NCI-H460 (cell line): ENCODE measurements around the gene IL22. TPM values are rescaled to one million over a fixed set of nuclear protein-coding genes. Genes with fewer than 3 reads are reported as not detected.
A peak's percentile ranks its signal among the peaks of the same experiment; 100 is the strongest.

Source experiments
- DNase-seq: peaks from one replicate; pipeline ENCODE4 v3.0.0-alpha.2; 2016; ENCODE audit warnings: low read depth; ENCODE audit errors: extremely low read depth
- total RNA-seq: library from RNA; depleted of rRNA; stranded (reverse); fragments of >200 nt; shearing (Covaris generic); gene quantifications from 2 replicates; pipeline ENCODE4 v1.2.3, GENCODE V29; 2014

IL22 gene
- total RNA-seq, 1 experiment from 2014 or later, result not detected

DNA sequence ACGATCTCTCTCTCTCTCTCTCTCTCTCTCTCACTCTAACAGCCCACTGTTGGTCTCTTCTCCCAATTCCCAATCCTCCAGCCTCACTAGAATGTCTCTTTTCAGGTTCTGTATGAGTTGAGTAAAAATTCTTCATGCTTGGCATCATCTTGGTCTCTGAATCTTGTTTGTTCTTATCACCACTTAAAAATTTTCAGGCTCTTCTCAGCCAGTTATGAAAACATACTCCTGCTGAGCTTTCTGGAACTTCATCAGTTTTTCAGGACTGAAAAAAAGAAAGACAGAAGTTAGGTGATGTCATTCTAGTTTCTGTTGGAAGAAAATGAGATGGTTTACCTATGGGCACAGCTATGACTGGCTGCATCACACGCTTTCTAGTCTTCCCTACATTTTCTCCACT, 11.5 kb upstream of the IL22 start:
- no peak for DNase-seq

DNA sequence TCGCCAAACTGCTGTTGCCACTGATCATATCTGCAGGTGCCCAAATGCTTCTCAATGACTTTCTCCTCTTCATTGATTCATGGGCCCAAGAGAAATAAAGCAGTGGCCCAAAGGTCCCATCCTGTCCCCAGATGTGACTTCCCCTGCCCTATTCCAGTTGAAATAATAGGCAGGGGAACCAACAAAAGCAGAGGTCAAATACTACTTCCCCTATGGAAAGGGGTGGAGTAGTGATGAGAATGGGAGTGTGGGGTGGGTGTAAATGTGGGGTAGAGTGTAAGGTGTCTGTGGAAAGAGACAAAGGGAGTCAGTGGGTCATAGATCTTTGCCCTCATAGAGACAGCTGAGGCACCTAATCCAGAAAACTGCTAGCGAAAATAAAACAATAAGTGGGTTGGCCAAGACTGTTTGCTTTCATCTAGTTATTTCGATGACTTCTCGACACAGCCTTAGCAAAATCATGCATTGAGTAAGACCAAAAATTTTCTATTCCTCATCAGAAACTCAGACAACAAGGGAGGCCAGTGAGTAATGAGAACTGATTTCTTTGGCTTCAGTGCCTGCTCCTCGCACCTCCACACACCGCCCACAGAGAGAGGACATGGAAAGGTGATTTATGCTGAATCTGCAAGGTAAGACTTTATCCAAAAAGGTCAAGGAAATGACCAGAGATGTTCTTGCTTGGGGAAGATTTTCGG, 10.9 kb upstream of the IL22 start:
- no peak for DNase-seq

DNA sequence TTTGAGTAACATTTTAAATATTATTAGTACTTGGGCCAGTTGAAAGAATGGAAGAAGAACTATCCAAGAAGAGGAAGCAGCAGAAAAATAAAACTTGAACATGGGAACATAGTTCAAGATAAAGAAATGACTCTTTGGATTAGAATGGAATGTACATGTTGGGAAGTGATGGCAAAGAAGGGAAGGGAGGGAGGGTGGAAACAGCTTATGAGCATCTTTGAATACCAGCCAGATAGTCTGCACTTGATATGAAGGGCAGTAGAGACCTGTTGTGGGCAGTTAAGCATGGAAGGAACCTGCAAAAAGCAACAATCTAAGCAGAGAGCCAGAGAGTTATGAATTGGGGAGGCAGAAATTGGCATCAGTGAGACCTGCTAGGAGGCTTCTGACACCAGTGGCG, 10.0 kb upstream of the IL22 start:
- no peak for DNase-seq

DNA sequence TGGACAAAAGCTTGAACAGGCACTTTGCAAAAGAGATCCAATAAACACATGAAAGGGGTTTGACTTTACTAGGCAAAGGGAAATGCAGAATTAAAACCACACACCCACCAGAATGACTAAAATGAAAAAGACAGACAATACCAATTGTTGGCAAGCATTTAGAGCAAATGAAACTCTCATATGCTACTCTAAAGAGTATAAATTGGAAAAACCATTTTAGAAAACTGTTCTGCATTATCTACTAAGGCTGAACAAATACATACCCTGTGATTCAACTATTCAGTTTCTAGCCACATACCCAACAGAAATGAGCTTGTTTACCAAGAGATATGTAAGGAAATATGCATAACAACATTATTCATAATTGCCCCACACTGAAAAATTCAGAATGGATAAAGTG, 8.5 kb upstream of the IL22 start:
- DNase-seq, result no peak

DNA sequence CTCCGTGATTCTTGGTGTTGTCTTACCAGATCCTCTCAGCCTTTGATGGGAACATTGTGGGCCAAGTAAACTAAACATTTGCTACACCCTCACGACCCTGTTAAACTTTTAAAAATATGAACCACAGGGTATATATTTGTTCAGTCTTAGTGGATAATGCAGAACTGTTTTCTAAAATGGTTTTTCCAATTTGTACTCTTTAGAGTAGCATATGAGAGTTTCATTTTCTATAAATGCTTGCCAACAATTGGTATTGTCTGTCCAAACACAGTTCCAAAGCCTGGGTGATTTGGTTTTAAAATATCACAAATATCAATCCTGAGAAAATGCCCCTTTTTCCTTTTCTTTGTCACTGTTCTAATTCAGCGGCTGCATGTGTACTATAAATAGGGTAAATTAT, 6.7 kb upstream of the IL22 start:
- DNase-seq, result no peak

DNA sequence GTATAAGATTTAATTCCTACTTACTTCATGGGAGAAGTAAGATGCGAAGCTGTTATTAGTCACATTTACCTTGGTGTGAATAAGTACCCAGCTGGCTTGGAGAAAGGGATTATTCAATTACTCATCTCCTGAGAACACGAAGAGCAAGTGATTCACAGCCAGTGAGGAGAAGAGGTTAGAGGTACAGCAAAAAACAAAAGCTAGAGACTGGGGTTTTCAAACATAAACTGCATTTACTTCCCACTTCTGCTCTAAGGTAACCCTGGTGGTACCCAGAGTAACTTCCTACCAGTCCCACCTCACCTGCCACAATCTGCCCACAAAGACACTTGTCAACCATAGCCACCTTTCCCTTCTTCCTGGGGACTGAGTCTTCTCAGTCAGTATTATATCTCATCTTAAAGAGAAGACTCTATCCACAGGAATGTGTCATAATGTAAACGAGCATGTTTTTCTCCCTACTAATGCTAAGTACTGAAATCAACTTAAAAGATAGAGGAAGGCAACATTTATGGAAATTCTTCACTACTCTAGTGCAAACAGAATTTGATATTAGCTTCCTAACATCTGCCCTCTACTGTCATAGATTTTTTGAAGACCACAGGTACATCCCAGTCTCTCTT, 6.0 kb upstream of the IL22 start:
- no peak for DNase-seq

DNA sequence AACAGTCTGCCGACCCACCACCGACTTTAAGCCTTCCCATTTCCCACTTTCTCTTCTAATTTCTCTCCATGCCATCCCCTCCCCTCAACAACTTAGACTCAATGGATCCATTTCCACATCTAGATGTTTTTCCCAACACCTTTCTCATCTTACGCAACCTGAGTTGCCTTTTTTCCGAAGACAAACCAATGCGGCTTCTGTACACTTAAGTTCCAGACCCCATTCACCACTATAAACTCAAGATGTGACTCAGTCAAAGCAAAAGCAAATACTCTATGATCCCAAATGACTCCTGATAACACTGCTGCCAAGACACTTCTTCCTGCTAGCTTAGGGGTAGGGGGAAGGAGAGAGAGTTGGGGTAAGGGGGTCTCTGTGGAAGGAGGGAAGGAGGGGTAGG, 1.3 kb downstream of the IL22 start:
- no peak for DNase-seq

DNA sequence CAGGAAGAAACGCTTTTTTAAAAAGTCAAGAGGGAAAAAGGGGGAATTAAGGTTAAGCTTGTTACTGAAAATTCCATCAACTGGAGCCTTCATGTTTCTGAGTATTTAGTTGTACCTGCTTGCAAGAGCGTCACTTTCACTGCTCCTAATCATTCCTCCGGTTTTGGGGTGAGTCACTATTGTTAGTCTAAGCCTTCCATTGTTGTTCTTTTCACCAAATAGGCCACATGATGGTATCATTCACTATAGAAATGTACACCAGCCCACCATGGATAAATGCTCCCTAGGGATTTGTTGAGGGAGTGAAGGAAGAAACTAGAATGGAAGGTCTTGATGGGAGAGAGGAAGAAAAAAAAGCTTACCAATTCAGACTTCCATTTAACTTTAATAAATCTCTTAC, 3.0 kb downstream of the IL22 start:
- no peak for DNase-seq

DNA sequence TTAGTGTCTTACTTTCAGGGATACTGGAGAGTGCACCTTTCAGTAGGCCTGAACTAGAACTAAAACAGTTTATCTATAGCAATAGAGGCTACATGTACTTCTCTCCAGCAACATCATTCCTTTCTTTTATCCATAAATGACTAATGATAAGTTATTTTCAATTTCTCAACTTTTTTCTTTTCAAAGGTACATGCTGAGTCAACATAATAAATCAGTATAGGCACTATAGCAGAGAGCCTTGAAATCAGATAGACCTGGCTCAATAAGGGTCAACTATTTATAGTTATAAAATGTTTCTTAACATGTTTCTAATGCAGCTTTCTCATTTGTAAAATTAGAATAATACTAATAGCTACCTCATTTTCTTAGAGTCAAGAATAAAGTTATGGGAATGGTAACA, 5.6 kb downstream of the IL22 start:
- no peak for DNase-seq

DNA sequence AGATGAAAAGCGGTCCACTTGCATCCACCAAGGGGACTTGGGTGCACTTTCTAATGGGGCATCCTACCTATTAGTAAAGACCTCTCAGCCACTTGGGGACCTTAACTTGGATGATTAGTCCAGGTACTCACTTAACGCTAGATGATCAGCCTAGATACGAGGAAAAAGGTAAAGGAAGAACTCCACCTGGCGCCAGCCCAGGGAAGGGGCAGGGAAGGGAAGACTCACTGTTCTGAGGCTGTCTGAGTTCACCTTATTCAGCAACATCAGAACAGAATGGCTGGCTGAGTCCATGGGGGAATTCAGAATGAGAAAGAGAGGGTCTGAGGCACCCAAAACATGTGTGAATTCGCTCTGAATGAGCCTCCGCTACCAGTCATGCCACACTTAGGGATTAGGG, 7.1 kb downstream of the IL22 start:
- no peak for DNase-seq

DNA sequence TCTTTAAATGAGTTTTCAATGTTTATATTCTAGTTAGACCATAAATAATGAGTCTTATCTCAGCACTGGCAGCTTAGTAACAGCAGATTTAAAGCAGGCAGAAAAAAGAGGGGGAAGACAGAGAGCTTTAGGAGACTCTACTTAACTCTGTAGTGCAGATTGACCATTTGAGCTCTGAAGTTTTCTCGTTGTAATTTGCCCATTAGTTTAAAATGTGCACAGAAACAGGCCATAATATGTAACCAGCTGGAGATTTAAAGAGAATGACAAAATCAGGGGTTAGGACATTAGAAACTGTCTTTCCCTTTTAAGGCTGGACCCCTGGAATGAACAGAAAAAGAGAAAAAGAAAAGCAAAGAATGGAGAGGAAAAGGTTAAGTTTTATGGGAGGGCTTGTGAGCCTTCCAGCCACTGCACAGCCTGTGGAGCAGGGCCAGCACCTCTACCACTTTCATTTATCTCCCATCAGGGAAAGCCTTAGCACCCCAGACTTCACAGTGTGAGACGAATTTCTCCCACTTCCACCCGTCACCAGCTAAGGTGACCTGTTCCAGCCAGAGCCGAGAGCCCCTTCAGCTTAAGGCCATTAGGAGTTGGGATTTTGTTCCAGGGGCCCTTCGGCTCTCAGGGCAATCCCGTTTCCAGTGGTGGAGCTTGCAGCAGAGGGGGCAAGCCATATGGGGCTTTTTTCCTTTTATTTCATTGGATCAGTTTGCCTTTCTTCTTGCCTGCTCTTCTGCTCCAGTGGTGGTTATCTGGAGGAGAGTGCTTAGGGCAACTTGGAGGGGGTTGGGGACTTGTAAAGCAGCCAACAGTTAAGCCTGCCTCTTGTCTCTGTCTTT, 8.0 kb downstream of the IL22 start:
- no peak for DNase-seq

DNA sequence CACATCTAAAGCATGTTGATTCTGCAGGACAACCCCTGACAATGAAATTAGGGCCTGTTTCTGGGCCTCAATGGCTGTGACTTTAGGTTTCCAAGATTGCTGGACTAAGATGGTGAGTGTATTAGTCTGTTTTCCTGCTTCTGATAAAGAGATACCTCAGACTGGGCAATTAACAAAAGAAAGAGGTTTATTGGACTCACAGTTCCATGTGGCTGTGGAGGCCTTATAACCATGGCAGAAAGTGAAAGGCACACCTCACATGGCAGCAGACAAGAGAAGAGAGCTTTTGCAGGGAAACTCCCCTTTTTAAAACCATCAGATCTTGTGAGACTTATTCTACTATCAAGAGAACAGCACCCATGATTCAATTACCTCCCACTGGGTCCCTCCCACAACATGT, 10.6 kb downstream of the IL22 start:
- DNase-seq, result no peak

DNA sequence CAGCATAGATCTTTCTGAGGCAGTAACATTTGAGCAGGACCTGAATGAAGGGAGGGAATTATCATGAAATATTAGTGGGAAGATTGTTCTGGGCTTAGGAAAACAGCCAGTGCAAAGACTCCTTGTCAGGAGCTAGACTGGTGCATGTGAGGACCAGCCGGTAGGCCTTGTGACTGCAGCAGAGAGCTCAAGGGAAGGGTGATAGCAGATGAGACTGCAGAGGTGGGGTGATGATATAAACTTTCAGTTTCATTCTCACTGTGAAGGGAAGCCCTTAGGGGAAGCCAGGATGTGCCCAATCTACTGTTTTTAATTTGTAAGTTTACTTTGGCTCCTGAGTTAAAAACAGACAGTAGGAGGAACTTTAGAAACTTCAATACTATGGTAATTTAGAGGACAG, 12.4 kb downstream of the IL22 start:
- no peak for DNase-seq

DNA sequence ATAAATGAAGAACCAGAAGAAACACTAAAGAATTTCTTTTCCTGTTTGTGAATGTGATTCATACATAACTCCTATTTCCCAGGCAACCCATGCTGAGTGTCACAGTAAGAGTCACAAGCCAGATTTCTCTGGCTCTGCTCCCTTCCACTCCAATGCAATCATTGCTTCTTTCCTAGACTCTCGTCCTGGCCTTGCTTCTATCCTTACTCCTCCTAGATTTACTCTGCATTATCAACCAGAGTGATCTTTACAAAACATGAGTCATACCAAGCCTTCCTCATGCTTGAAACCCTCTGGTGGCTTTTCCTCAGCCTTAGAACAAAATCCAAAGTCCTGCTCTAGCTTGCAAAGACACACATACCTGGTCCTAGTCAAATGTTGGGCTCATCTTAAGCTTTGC, 13.3 kb downstream of the IL22 start:
- DNase-seq, result no peak

DNA sequence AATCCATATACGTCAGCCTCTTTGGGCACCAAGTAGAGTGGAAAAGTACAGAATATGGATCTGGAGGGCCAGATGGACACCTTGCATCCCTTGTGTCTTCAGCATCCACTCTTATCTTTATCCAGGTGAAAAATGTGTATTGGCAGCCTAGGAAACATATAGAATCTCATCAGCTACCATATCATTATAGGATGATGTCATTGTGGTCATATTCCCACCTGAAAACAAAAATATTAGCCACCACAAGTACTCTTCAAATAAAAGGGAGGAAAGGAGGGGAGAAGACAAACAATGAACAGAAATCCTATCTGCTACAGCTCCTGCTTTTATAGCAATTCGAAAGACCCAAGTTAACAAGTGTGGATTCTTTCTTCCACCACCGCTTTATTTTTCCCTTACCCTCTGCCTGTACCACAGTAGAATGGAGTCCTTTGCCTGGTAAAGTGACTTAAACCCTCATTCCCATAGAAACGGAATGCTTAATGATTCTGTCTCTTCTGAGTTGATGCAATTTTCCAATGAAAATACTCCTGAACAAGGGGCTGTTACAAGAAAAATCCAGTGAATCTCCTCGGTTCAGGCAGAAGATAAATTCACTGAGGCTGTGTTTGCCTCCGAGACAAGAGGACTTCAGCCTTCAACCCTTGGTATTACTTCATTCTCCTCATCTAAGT, 14.0 kb downstream of the IL22 start:
- DNase-seq, result no peak

DNA sequence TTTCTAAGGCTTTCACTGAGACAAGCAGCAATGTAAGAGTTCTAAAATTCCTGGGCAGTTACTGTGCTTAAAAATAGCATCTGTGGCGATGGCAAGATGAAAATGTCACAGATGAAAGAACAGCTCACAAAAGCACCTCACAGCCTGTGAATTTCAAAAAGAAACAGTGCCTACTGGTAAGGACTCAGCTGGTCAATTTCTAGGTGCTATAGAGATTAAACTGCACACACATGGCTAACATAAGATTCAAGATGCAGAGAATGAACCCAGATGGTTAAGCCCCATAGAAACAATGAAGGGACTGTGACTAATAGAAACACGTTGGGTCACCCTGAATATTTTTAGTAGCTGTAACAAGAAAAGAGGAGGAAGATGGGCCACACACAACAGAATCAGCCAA, 15.8 kb downstream of the IL22 start:
- no peak for DNase-seq

DNA sequence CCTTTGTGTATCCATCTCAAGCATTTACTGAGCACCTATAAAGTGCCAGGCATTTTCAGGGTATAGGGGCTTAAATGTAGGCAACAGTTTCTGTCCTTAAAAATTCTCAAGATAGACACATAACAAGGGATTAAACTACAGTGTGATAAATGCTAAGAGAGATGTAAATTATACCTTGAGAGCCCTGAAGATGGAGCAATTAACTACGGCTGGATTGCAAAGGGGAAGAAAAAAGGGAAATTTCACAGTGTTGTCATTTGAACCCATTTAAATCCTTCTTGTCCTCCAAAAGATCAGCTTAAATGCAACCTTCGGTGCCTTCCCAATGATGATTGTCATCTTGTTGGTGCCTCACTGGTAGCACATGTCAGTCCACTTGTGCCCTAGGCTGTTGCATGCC, 16.3 kb downstream of the IL22 start:
- DNase-seq, result no peak

DNA sequence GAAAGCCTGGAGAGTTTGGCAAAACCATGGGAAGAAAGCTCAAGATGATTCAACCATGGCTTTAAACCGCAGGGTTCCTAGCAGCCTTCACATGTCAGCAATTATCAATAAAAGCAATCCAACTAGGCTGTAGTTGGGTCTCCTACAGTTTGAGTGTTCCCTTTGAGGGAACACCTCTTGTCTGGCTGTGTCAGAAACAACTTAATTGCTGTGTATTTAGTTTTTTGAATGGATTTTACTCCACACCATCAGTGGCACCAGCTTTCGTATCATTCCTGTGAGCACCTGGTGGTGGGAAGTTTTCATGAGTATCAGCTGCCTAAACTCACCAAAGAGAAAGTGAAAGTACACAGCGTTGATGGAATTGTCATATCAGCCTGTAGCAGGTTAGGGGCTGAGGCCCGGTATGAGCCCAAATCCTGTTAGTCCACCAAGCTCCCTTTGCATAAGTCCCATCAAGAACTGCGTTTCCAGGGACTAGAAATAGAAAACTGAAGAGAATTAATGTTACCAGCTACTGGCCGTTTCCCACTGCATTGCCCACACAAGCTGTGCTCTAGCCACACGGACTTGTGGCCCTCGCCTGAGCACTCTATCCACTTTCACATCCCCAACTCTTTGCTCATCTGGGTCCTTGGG, 16.9 kb downstream of the IL22 start:
- peak; percentile 21 for DNase-seq

DNA sequence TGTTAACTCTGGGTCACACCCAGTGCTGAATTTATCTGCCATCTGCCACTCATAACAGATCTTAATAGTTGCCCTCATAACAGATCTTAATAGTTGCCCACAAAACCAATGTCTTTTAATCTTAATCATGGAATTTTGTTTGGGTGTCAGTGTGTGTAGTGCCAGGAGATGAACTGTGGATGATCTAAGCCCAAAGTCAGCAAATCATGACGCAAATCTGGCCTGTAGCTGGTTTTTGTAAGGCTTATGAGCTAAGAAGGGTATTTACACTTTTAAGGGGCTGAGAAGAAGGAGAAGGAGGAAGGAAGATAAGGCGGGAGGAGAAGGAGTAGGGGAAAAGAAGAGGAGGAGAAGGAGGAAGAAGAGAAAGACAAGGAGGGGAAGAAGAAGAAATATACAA, 17.8 kb downstream of the IL22 start:
- no peak for DNase-seq

DNA sequence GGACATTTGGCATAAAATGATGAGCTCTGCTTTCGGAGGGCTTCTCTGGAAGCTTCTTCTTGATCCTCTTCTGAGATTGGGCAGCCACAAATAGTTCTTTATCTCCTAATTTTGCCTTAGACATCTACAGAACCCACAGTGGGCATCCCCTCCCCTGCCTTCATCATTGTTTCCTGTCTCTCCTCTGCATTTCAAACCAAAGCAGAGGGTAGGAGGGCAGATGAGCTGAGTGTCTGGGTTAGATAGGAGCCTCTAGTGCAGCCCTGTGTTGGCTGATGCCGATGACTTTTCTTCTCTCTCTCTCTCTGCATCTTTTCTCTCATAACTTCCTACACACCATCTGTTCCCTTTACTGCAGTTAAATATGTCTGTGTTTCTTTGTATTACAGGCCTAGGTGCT, 19.3 kb downstream of the IL22 start:
- no peak for DNase-seq

DNA sequence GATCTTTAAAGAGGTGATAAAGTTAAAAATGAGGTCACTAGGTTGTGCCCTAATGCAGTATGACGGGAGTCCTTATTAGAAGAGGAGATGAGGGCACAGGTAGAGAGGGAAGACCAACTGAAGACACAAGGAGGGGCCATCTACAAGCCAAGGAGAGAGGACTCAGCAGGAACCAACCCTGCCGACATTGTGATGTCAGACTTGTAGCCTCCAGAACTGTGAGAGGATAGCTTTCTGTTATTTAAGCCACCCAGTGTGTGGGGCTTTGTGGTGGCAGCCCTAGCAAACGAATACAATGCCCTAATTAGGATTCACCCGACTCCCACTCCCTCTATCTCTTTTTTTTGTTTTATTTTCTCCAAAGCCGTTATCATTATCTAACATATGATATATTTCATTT, 19.9 kb downstream of the IL22 start:
- no peak for DNase-seq
